ENCODE results near the gene NELL2.

Gene NELL2

DNA sequence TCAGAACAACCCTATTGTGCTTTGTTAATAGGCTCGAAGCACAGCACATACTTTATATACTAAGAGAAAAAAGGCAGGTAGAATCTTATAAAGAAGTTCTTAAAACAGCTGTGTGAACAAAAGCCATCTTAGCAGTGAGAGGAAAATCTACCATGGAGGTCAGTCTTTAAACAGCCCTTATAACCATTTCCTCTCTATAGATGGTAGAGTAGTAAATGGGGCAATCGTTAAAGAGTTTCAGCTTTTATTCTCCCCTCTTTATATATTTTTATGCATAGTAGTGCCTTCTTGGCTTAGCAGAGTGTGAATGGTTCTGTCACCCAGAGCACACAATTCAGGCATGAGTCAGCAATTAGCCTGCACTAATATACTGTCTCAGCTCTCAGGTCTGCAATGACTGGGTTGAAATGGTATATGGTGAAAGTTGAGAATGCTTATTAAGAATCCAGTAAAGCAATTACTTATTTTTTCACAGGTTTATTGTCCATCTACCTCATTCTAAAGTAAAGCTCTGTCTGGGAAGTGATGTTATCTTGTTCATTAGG is 305.0 kb downstream of the NELL2 start:
- ATAC-seq = no peak
- TF ChIP-seq, protein P1, sequence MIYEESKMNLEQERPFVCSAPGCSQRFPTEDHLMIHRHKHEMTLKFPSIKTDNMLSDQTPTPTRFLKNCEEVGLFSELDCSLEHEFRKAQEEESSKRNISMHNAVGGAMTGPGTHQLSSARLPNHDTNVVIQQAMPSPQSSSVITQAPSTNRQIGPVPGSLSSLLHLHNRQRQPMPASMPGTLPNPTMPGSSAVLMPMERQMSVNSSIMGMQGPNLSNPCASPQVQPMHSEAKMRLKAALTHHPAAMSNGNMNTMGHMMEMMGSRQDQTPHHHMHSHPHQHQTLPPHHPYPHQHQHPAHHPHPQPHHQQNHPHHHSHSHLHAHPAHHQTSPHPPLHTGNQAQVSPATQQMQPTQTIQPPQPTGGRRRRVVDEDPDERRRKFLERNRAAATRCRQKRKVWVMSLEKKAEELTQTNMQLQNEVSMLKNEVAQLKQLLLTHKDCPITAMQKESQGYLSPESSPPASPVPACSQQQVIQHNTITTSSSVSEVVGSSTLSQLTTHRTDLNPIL (CRISPR knock-in tag; IDR thresholded peaks at IDR 0.05; ENCODE audit: low read depth) = no peak
- TF ChIP-seq ZNF8 (CRISPR knock-in tag; IDR thresholded peaks at IDR 0.05) (no peak), RARB (CRISPR knock-in tag; IDR thresholded peaks at IDR 0.05) (no peak)

DNA sequence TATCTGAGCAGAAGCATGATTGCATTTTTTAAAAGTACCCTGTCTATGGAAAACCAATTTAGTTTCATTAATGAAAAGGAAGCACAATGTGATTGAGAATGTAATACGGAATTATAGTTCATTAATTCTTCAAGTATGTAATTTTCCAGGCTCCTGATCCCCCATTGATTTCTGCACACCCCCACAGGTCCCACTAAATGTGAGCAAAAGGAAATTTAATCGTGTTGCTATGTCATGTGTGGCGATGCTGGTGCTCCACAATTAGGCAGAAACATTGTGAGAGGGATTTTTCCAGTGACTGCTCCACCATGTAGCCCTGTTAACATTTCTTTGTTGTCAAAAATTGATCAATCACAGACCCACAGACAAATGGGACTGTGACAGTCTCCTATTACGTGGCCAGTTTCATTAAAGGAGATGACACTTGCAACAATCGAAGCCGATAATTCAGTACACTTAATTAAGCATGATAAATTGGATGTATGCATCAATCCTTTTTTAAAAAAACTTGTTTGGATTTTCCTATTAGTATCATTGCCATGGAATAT is 306.0 kb downstream of the NELL2 start:
- no peak for ATAC-seq
- TF ChIP-seq RARB (CRISPR knock-in tag; IDR thresholded peaks at IDR 0.05) = no peak
- TF ChIP-seq ZFP30 (CRISPR knock-in tag; IDR thresholded peaks at IDR 0.05) = no peak
- TF ChIP-seq ZFP3 (CRISPR knock-in tag; IDR thresholded peaks at IDR 0.05) = no peak
- no peak for TF ChIP-seq ISL1 (CRISPR knock-in tag; IDR thresholded peaks at IDR 0.05)
- TF ChIP-seq OSR1 (CRISPR knock-in tag; IDR thresholded peaks at IDR 0.05) = no peak
- TF ChIP-seq, protein P2, sequence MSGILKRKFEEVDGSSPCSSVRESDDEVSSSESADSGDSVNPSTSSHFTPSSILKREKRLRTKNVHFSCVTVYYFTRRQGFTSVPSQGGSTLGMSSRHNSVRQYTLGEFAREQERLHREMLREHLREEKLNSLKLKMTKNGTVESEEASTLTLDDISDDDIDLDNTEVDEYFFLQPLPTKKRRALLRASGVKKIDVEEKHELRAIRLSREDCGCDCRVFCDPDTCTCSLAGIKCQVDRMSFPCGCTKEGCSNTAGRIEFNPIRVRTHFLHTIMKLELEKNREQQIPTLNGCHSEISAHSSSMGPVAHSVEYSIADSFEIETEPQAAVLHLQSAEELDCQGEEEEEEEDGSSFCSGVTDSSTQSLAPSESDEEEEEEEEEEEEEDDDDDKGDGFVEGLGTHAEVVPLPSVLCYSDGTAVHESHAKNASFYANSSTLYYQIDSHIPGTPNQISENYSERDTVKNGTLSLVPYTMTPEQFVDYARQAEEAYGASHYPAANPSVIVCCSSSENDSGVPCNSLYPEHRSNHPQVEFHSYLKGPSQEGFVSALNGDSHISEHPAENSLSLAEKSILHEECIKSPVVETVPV (CRISPR knock-in tag; IDR thresholded peaks at IDR 0.05) = no peak
- no peak for TF ChIP-seq GLIS3 (CRISPR knock-in tag; IDR thresholded peaks at IDR 0.05)
- no peak for TF ChIP-seq TOX (CRISPR knock-in tag; IDR thresholded peaks at IDR 0.05; ENCODE audit: borderline replicate concordance)

DNA sequence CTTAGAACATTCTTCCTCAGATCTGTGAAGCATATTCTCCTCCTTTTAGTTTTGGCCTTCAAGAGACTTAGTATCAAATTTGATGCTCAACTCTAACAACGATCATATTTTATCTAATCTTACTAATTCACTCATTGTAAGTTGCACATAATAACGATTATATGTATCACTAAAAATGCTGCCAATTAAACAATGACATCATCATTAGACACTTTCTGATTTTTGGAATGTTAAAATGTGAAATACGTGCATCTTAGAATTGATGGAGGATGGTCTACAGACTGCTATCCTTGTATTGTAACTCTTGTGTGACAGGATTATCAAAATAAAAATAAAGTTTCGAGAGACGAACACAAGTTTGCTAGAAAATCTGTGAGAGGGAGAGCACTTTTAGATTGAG is 311.0 kb downstream of the NELL2 start:
- ATAC-seq = no peak

DNA sequence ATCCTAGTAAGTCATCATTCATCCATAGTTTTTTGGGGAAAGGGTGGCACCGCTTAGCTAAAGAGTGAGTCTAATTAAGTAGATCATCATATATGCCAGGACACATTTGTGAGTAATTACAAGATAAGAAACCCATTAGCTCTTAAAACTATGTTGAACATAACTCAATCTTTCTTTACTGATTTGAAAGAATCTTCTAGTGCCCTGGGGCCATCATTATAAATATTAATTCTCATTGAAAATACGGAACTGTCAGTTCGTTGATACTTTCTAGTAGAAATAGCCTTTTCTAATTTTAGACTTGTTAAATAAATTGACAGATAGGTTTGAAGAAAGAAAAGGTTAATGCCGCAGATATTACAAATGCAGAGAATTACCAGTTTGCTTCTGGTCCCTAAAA is 312.6 kb downstream of the NELL2 start:
- no peak for TF ChIP-seq ZFP30 (CRISPR knock-in tag; IDR thresholded peaks at IDR 0.05)
- TF ChIP-seq ISL1 (CRISPR knock-in tag; IDR thresholded peaks at IDR 0.05) = peak; percentile 46; the same call in 1 of the 2 replicates
- no peak for ATAC-seq

More for the DNA sequence above, 311.0 kb downstream of the NELL2 start:
- TF ChIP-seq BACH2 (CRISPR knock-in tag; IDR thresholded peaks at IDR 0.05; ENCODE audit: borderline replicate concordance) (no peak), CSDC2 (CRISPR knock-in tag; IDR thresholded peaks at IDR 0.05) (no peak), ESRRG (CRISPR knock-in tag; IDR thresholded peaks at IDR 0.05) (no peak), ZFP3 (CRISPR knock-in tag; IDR thresholded peaks at IDR 0.05) (no peak), TOX (CRISPR knock-in tag; IDR thresholded peaks at IDR 0.05; ENCODE audit: borderline replicate concordance) (no peak), PPARA (CRISPR knock-in tag; IDR thresholded peaks at IDR 0.05; ENCODE audit: borderline replicate concordance) (no peak), ZNF565 (CRISPR knock-in tag; conservative IDR thresholded peaks at IDR 0.05; ENCODE audit: low read depth) (no peak), GLIS3 (CRISPR knock-in tag; IDR thresholded peaks at IDR 0.05) (no peak), RARB (CRISPR knock-in tag; IDR thresholded peaks at IDR 0.05) (no peak), OSR1 (CRISPR knock-in tag; IDR thresholded peaks at IDR 0.05) (no peak), SNAI2 (CRISPR knock-in tag; IDR thresholded peaks at IDR 0.05) (no peak)
- TF ChIP-seq, protein P1 (CRISPR knock-in tag; IDR thresholded peaks at IDR 0.05; ENCODE audit: low read depth) = no peak
- TF ChIP-seq, protein P2 (CRISPR knock-in tag; IDR thresholded peaks at IDR 0.05) = no peak

DNA sequence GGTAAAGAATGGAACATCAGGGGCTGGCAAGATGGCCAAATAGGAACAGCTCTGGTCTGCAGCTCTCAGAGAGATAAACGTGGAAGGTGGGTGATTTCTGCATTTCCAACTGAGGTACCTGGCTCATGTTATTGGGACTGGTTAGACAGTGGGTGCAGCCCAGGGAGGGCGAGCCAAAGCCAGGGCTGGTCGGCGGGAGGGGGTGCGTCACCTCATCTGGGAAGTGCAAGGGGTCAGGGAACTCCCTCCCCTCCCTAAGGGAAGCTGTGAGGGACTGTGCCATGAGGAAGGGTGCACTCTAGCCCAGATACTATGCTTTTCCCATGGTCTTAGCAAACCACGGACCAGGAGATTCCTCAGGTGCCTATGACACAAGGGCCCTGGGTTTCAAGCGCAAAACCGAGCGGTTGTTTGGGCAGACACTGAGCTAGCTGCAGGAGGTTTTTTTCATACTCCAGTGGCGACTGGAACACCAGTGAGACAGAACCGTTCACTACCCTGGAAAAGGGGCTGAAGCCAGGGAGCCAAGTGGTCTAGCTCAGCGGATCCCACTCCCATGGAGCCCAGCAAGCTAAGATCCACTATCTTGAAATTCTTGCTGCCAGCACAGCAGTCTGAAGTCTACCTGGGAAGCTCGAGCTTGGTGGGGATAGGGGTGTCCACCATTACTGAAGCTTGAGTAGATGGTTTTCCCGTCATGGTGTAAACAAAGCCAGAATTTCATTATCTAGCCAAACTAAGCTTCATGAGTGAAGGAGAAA is 317.6 kb downstream of the NELL2 start:
- ATAC-seq = no peak
- TF ChIP-seq TOX (CRISPR knock-in tag; IDR thresholded peaks at IDR 0.05; ENCODE audit: borderline replicate concordance) = no peak
- TF ChIP-seq, protein P1 (CRISPR knock-in tag; IDR thresholded peaks at IDR 0.05; ENCODE audit: low read depth) = no peak
- TF ChIP-seq, protein P3, sequence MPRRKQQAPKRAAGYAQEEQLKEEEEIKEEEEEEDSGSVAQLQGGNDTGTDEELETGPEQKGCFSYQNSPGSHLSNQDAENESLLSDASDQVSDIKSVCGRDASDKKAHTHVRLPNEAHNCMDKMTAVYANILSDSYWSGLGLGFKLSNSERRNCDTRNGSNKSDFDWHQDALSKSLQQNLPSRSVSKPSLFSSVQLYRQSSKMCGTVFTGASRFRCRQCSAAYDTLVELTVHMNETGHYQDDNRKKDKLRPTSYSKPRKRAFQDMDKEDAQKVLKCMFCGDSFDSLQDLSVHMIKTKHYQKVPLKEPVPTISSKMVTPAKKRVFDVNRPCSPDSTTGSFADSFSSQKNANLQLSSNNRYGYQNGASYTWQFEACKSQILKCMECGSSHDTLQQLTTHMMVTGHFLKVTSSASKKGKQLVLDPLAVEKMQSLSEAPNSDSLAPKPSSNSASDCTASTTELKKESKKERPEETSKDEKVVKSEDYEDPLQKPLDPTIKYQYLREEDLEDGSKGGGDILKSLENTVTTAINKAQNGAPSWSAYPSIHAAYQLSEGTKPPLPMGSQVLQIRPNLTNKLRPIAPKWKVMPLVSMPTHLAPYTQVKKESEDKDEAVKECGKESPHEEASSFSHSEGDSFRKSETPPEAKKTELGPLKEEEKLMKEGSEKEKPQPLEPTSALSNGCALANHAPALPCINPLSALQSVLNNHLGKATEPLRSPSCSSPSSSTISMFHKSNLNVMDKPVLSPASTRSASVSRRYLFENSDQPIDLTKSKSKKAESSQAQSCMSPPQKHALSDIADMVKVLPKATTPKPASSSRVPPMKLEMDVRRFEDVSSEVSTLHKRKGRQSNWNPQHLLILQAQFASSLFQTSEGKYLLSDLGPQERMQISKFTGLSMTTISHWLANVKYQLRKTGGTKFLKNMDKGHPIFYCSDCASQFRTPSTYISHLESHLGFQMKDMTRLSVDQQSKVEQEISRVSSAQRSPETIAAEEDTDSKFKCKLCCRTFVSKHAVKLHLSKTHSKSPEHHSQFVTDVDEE (CRISPR knock-in tag; IDR thresholded peaks at IDR 0.05) = no peak
- TF ChIP-seq ZNF565 (CRISPR knock-in tag; conservative IDR thresholded peaks at IDR 0.05; ENCODE audit: low read depth) = no peak
- no peak for TF ChIP-seq BACH2 (CRISPR knock-in tag; IDR thresholded peaks at IDR 0.05; ENCODE audit: borderline replicate concordance)
- no peak for TF ChIP-seq TCF4 (CRISPR knock-in tag; IDR thresholded peaks at IDR 0.05; ENCODE audit: borderline replicate concordance)
- no peak for TF ChIP-seq ZC3H10 (CRISPR knock-in tag; IDR thresholded peaks at IDR 0.05)
- no peak for TF ChIP-seq ZFP3 (CRISPR knock-in tag; IDR thresholded peaks at IDR 0.05)
- no peak for TF ChIP-seq ESRRG (CRISPR knock-in tag; IDR thresholded peaks at IDR 0.05)
- TF ChIP-seq ZNF70 (CRISPR knock-in tag; IDR thresholded peaks at IDR 0.05) = no peak

All from SK-N-SH treated with all-trans-retinoic acid at 6 μM for 48 hours (cell line).